Cortex of kidney (tissue), 1 donor: Measurements from ENCODE around the gene PLXNB1.
A peak's percentile ranks its signal among the peaks of the same experiment; 100 is the strongest.
"Not testable (repeated sequence)": the region's sequence is repeated elsewhere in the genome, so short reads cannot be mapped to it uniquely, and the experiment has no call there.

ENCODE experiments used
- DNase-seq: peaks from one replicate; lab custom pipeline; 2025; lab: John Stamatoyannopoulos, UW

PLXNB1 gene

GRCh38 chr3:48465531-48466378 is 35.9 kb upstream of the PLXNB1 start:
- no peak for DNase-seq

- DNase-seq, result no peak
Measured at GRCh38 chr3:48465237-48465530, 35.3 kb upstream of the PLXNB1 start.

GRCh38 chr3:48464713-48465221 is 34.9 kb upstream of the PLXNB1 start:
- no peak for DNase-seq

- DNase-seq, result no peak
Measured at GRCh38 chr3:48463703-48464102, 33.8 kb upstream of the PLXNB1 start.

GRCh38 chr3:48461767-48462166 is 31.9 kb upstream of the PLXNB1 start:
- not testable (repeated sequence) for DNase-seq

GRCh38 chr3:48460517-48460902 is 30.6 kb upstream of the PLXNB1 start:
- DNase-seq, result no peak

- DNase-seq, result no peak
Measured at GRCh38 chr3:48459773-48460516, 30.1 kb upstream of the PLXNB1 start.

- DNase-seq, result no peak
Measured at GRCh38 chr3:48459331-48459730, 29.4 kb upstream of the PLXNB1 start.

GRCh38 chr3:48456456-48456855 is 26.6 kb upstream of the PLXNB1 start:
- DNase-seq, result no peak

- no peak for DNase-seq
Measured at GRCh38 chr3:48451270-48451669, 21.4 kb upstream of the PLXNB1 start.

GRCh38 chr3:48446425-48447193 is 16.7 kb upstream of the PLXNB1 start, which contains the start of gene ATRIP:
Gene ATRIP, plus strand, starts transcription at chr3:48446737. Its CDS starts 109 bp downstream, at chr3:48446846.
- DNase-seq, result peak; percentile 73

GRCh38 chr3:48446043-48446424 is 16.1 kb upstream of the PLXNB1 start:
- no peak for DNase-seq

GRCh38 chr3:48445277-48445882 is 15.5 kb upstream of the PLXNB1 start:
- no peak for DNase-seq

GRCh38 chr3:48441940-48442339 is 12.1 kb upstream of the PLXNB1 start:
- DNase-seq, result no peak

GRCh38 chr3:48440590-48440958 is 10.7 kb upstream of the PLXNB1 start:
- no peak for DNase-seq

- DNase-seq, result peak; percentile 87
Measured at GRCh38 chr3:48439820-48440589, 10.1 kb upstream of the PLXNB1 start, which contains the start of the genes CCDC51 and TMA7. Gene CCDC51, minus strand, starts transcription at chr3:48440119. Its CDS starts 4,991 bp downstream, at chr3:48435128. Gene TMA7, plus strand, starts transcription at chr3:48440257. Its CDS starts 40 bp downstream, at chr3:48440297.

- DNase-seq, result no peak
Measured at GRCh38 chr3:48437812-48438211, 7.9 kb upstream of the PLXNB1 start.

- DNase-seq, result no peak
Measured at GRCh38 chr3:48436855-48437254, 7.0 kb upstream of the PLXNB1 start.

- DNase-seq, result no peak
Measured at GRCh38 chr3:48436477-48436787, 6.5 kb upstream of the PLXNB1 start.

- DNase-seq, result no peak
Measured at GRCh38 chr3:48435774-48436476, 6.0 kb upstream of the PLXNB1 start.

- no peak for DNase-seq
Measured at GRCh38 chr3:48435223-48435595, 5.3 kb upstream of the PLXNB1 start.
